NCI-H1436 treated with DMSO at 0.1 percent for 48 hours (cell line): ENCODE results near the gene PLAC1.
A peak's percentile ranks its signal among the peaks of the same experiment; 100 is the strongest.

Experiments
- DNase-seq: peaks from one replicate; lab custom pipeline; 2025; lab: John Stamatoyannopoulos, UW

Gene PLAC1

GRCh38 chrX:134670134-134670924, 12.1 kb upstream of the PLAC1 start:
- DNase-seq, result no peak

DNA sequence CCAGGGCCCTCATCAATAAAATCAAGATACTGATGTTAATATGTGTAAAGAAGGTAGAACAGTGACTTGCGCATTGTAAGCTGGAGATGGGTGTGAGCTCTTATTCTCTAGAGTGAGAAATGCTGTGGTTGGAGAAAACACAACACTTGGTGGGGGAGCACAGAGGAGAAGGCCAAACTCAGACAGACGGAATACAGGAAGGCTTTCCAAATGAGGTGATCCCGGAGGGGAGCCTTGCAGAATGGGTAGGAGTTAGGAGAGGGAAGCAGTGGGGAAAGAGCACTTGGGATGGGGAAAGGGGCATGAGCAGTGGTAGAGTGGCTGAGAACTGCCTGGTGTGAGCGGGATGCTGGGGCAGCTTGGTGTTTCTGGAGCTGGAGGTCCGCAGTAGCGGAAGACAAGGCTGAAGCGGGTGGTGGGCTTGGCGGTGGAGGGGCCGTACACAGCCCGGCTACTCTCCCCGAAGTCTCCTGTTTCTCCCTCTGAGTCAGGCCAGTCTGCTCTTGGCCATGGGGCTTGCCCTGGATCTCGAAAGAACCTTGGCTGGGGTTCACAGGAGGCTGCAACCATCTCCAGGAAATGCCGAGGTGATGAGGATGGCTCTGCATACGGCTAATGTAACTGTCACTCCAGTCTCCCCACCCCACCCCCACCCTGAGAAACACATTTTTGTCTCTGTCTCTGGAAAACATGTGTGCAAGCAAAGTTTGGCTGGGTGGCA, 11.3 kb upstream of the PLAC1 start:
- DNase-seq, result no peak

DNA sequence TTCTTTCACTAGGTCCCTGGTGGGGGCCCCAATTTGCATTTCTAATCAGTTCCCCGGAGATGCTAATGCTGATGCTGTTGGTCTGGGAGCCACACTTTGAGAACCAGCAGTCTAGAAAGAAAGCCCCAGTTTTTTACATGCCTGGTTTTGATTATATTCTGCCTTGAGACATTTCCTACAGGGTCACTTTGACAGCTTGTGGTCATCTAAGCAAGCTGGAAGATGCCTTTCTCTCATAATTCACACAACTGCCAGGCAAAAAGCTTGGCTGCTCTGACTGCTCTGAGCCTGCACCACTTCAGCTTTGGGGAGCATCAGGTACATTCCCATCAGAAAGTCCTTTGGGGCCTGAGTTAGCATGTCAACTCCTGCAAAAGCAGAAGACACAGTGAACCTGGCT, 5.9 kb upstream of the PLAC1 start:
- no peak for DNase-seq

- no peak for DNase-seq
Measured at GRCh38 chrX:134661295-134661694, 3.0 kb upstream of the PLAC1 start.

DNA sequence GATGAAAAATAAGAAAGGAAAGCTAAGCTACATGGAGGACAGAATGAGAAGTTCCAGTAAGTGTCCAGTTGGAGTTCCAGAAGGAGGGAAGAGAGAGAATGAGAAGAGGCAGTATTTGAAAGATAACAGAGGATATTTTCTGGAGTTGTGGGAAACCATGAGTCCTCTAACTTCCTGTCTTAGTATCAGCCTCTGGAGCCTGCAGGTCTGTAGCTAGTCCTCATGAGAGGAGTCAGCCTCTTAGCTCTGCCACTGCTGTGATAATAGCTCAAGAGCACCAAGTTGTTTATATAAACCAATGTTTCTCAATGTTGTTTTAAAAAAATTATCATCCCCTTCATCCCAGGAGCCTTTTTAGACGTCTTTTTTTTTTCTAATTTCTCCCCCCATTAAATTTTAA, 2.4 kb upstream of the PLAC1 start:
- no peak for DNase-seq

GRCh38 chrX:134659761-134660160, 1.5 kb upstream of the PLAC1 start:
- peak; percentile 58 for DNase-seq

DNA sequence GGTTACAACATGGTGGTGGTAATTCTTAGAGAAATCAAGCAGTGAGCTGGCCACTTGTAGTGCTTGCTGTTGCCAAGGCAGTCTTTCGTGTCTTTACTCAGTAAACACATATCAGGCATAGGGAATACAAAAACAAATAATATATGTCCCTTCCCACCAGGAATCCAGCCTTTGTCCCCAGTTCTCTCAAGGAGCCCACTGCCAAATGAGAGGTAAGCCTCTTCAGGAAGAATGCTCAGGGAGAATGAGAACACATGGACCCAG, 421 bp upstream of the PLAC1 start:
- DNase-seq, result no peak

- no peak for DNase-seq
Measured at GRCh38 chrX:134654398-134655012, 3.8 kb downstream of the PLAC1 start.

DNA sequence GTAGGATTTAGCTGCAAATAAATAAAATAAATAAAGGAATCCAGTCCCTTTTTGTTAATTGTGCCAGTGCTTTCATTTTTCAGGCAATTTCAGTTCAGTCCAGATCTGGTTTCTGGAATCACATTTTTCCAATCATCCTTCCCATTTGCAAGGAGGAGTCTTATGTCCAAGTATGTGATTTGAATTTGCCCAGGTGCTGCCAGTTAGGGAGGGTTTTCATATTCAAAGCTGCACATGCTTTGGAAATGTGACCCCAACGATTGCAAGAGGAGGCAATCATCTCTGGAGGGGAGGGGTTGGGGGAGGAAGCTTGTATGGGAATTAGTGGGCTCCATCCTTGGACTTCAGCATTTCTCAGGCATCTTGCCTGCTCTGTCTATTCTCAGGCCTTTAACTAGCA, 4.4 kb downstream of the PLAC1 start:
- no peak for DNase-seq

DNA sequence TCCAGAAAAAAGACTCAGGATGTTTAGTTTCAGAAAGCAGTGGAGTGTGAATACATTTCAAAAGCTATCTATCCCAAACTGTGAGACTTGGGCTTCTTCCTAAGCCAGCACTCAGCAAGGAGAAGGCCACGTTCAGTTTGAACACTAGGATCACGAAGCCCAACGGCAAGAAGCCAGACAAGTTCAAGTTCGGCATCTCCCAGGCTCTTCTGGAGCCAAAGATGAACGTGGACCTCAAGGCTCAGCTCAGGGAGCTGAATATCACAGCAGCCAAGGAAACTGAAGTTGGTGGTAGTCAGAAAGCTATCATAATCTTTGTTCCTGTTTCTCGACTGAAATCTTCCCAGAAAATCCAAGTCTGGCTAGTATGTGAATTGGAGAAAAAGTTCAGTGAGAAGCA, 7.6 kb downstream of the PLAC1 start:
- DNase-seq, result no peak

GRCh38 chrX:134649770-134650169, 8.5 kb downstream of the PLAC1 start:
- DNase-seq, result no peak

- no peak for DNase-seq
Measured at GRCh38 chrX:134647477-134647877, 10.8 kb downstream of the PLAC1 start.

- no peak for DNase-seq
Measured at GRCh38 chrX:134646691-134647090, 11.6 kb downstream of the PLAC1 start.

GRCh38 chrX:134645936-134646543, 12.2 kb downstream of the PLAC1 start:
- DNase-seq, result no peak

DNA sequence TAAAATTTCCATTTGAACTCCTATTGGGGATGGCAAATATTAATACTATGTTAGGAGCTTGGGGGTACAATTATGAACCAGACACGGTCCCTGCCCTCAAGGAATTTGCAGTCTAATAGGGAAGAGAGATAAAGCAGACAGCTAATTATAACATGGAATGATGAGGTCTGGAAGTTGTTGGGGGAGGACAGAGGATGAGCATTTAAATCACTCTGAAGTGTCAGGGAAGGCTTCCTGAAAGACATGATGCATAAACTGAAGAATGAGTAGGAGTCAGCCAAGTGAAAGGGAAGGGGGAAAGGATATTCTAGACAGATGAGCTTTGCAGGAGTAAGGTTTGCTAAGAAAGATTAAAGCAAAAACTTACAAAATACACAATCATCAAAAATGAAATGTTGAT, 15.9 kb downstream of the PLAC1 start:
- no peak for DNase-seq

DNA sequence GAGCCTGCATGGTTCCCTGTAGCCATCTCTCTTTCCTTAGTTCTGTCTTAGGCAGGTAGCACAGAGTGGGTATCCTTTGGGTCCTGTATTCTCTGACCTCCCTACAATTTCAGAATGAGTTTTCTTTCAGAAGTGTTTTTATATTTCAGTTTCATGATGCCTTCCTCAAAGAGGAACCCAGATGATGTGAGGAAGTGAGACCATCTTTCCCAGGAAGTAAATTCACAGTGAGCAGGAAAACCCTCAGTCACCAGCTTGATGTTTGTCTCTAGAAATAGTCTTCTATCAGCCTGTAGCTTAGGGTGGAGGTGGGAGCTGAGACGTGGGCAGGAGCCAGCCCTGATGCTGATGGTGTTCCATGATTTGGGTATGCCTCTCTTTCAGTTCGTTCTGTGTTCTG, 16.9 kb downstream of the PLAC1 start:
- DNase-seq, result no peak

GRCh38 chrX:134640914-134641313, 17.4 kb downstream of the PLAC1 start:
- no peak for DNase-seq

GRCh38 chrX:134636851-134637250, 21.4 kb downstream of the PLAC1 start:
- no peak for DNase-seq

DNA sequence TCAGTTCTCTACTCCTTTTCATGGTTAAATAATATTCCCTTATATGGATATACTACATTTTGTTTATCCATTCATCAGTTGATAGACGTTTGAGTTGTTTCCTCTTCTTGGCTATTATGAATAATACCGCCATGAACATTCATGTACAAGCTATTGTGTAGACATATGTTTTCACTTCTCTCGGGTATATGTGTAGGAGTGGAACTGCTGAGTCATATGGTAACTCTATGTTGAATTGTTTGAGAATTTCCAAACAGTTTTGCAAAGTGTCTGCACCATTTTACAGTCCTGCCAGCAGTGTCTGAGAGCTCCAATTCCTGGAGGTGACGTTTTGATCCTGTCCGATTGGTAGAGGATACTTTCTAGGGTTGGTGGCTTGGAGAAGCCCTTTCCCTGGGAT, 23.6 kb downstream of the PLAC1 start:
- no peak for DNase-seq

DNA sequence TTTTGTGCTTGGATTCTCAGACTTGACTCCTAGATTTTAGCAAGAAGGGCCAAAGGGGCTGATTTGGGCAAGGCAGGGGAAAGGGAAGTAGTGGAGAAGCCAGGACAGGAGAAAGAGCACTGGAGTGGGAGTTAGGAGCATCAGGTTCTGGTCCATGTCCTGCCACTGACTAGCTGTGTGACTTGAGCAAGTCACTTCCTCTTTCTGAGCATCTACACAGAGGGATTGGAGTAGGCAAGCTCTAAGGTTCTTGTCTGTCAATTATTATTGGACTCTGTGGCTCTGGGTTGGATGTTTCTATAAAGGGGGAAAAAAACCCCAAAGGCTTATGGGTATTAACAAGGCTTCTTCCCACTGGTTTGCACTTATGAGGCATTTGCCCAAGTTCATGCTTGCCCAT, 24.4 kb downstream of the PLAC1 start:
- DNase-seq, result no peak

DNA sequence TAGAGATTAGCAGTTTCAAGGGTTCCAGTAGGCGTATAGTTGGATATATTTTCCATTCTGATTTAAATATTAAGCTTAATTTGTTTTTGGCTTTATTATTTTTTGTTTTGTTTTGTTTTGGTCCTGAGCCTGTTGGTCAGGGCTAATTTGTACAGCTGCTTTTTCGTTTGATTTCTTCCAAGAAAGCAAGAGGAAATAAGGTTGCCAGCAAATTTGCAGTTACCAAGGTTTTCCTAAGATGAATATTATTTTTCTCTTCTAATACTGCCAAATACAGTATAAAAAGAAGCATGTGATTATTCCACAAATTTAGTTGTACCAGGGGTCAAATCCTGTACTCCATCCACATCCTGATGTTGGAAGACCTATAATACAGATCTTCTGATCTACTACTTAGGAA, 24.9 kb downstream of the PLAC1 start:
- no peak for DNase-seq

GRCh38 chrX:134632355-134632754, 25.9 kb downstream of the PLAC1 start:
- DNase-seq, result no peak
